K562 (cell line): ENCODE results near the gene C19orf67. TPM values are rescaled to one million over a fixed set of nuclear protein-coding genes. Genes with fewer than 3 reads are reported as not detected.

ENCODE experiments used
- ASH1L ChIP-seq: fragments of 450-650 bp; IDR thresholded peaks from 2 replicates; pipeline ENCODE4 v1.6.1; 2018; ENCODE audit warnings: borderline replicate concordance, mild to moderate bottlenecking, low read depth; ENCODE audit not compliant: partially characterized antibody
- BCOR ChIP-seq: fragments of 450-650 bp; IDR thresholded peaks from 2 replicates; pipeline ENCODE4 v1.6.1; 2016
- CAMTA2 ChIP-seq: fragments of 250-450 bp; sonication (Bioruptor Pico); conservative IDR thresholded peaks from 2 replicates; pipeline ENCODE4 v1.5.1; 2022
- ELF2 ChIP-seq: fragments of 250-450 bp; sonication (Bioruptor Pico); IDR thresholded peaks from 2 replicates; pipeline ENCODE4 v1.5.0; 2021; ENCODE audit warnings: mild to moderate bottlenecking
- EP400 ChIP-seq: fragments of 450-650 bp; IDR thresholded peaks from 2 replicates; pipeline ENCODE4 v1.6.1; 2017; ENCODE audit warnings: antibody characterized with exemption, mild to moderate bottlenecking, moderate library complexity
- FOXJ3 ChIP-seq: sonication (generic); formaldehyde crosslinking; IDR thresholded peaks from 2 replicates; pipeline ENCODE4 v1.4.0; 2020; ENCODE audit warnings: mild to moderate bottlenecking, missing genetic modification reagents
- POU5F1 ChIP-seq: fragments of 150-350 bp; IDR thresholded peaks from 2 replicates; pipeline ENCODE4 v1.6.1; 2014; ENCODE audit warnings: borderline replicate concordance, low read length, low read depth, mild to moderate bottlenecking; ENCODE audit not compliant: partially characterized antibody
- RBBP5 ChIP-seq: fragments of 200-600 bp; sonication (generic); IDR thresholded peaks from 2 replicates; pipeline ENCODE4 v1.6.1; 2012; ENCODE audit warnings: borderline replicate concordance, mild to moderate bottlenecking, low read length, control low read depth, inconsistent platforms; ENCODE audit not compliant: insufficient read depth, poor library complexity, severe bottlenecking
- ZEB2 ChIP-seq: fragments of 450-650 bp; IDR thresholded peaks from 2 replicates; pipeline ENCODE4 v1.6.1; 2016
- ZFP30 ChIP-seq: fragments of 250-450 bp; sonication (Bioruptor Pico); IDR thresholded peaks from 2 replicates; pipeline ENCODE4 v1.8.0; 2022; ENCODE audit warnings: moderate library complexity, mild to moderate bottlenecking, inconsistent platforms, borderline replicate concordance
- ZNF143 ChIP-seq: sonication (generic); formaldehyde crosslinking; IDR thresholded peaks from 2 replicates; pipeline ENCODE4 v1.9.0; 2022; ENCODE audit warnings: mild to moderate bottlenecking, missing genetic modification reagents
- ZNF197 ChIP-seq: fragments of 200-800 bp; sonication (Bioruptor generic); IDR thresholded peaks from 2 replicates; pipeline ENCODE4 v1.6.1; 2016; ENCODE audit warnings: low read depth, missing genetic modification characterization, missing compliant biosample characterization
- ZNF23 ChIP-seq: fragments of 250-450 bp; sonication (Bioruptor Pico); IDR thresholded peaks from 2 replicates; pipeline ENCODE4 v1.4.0; 2020; ENCODE audit warnings: mild to moderate bottlenecking
- ZNF384 ChIP-seq: IDR thresholded peaks from 2 replicates; pipeline ENCODE4 v1.6.1; 2012; ENCODE audit warnings: low read depth, low read length, improper control_type of control experiment
- polyA plus RNA-seq, 8 experiments: library from polyadenylated mRNA; depleted of rRNA in 4 of 8; stranded (reverse) in 5 of 8; unstranded in 3 of 8; fragments of >200 nt; fragmentation: Nextera tagmentation in 2 of 8; fragmentation: Illumina TruSeq in 1 of 8; extraction: Ambion mirVana in 2 of 8; extraction: Trizol in 1 of 8; gene quantifications; 2 replicates each; pipeline versions ENCODE4 v1.2.1 to v1.2.3, GENCODE V29; 2011 to 2014; ENCODE audit warnings: inconsistent platforms in 1 of 8, missing spikeins in 1 of 8
- total RNA-seq, 7 experiments: library from RNA; depleted of rRNA in 6 of 7; stranded (reverse); fragments of >200 nt in 6 of 7; fragmentation: Illumina TruSeq in 2 of 7; extraction: Trizol in 2 of 7; gene quantifications; 2 replicates each; pipeline versions ENCODE4 v1.2.1 to v1.2.3, GENCODE V29; 2011 to 2021; ENCODE audit warnings: low replicate concordance in 1 of 7
- TF ChIP-seq, protein P1 (sequence below): fragments of 250-450 bp; sonication (Bioruptor Pico); IDR thresholded peaks from 2 replicates; pipeline ENCODE4 v1.8.0; 2021; ENCODE audit warnings: moderate library complexity, mild to moderate bottlenecking, inconsistent platforms
- TF ChIP-seq, protein P2 (sequence below): sonication (generic); formaldehyde crosslinking; IDR thresholded peaks from 2 replicates; pipeline ENCODE4 v1.8.0; 2023; ENCODE audit warnings: mild to moderate bottlenecking, missing genetic modification reagents
- TF ChIP-seq, protein P3 (sequence below): IDR thresholded peaks from 2 replicates; pipeline ENCODE4 v1.6.1; 2011; ENCODE audit warnings: borderline replicate concordance, low read depth, mild to moderate bottlenecking, moderate library complexity, low read length; ENCODE audit not compliant: insufficient read depth, poor library complexity, severe bottlenecking
- TF ChIP-seq, protein P4 (sequence below): sonication (generic); formaldehyde crosslinking; IDR thresholded peaks from 2 replicates; pipeline ENCODE4 v1.8.0; 2022; ENCODE audit warnings: mild to moderate bottlenecking, missing genetic modification reagents
- TF ChIP-seq, protein P5 (sequence below): sonication (generic); formaldehyde crosslinking; IDR thresholded peaks from 2 replicates; pipeline ENCODE4 v1.8.0; 2022; ENCODE audit warnings: mild to moderate bottlenecking, missing genetic modification reagents, borderline replicate concordance
- TF ChIP-seq, protein P6 (sequence below): fragments of 450-650 bp; IDR thresholded peaks from 2 replicates; pipeline ENCODE4 v1.6.1; 2016

The C19orf67 gene
- total and polyA plus RNA-seq, 9 of the 15 experiments (the other 6 are each of a cell fraction or from before 2014, with no cell fraction given): 0.29 to 1.8 (median 0.51) TPM; not detected in 3

DNA sequence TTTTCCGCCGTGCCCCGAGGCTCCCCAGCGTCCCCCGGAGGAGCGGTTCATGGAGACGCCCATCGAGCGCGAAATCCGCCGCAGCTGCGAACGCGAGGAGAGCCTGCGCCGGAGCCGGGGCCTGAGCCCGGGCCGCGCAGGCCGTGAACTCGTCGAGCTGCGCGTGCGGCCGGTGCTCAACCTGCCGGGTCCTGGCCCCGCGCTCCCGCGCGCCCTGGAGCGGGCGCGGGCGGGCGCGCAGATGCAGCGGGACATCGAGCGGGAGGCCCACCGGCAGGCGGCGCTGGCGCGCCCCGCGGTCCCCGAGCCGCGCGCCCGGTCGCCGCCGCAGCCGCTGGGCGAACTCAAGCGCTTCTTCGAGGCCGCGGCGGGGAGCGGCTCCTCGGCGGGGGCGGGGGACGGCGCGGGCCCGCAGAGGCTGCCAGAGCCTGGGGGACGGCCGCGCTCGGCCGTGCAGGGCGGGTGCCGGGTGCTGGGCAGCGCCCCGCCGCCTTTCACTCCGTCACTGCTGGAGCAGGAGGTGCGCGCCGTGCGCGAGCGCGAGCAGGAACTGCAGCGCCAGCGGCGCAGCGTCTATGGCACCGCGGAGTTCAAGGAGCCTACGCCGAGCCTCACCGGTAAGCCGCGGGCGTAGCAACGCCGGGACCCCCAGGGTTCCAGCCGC lies 12.2 kb downstream of the C19orf67 start (continued):
- TF ChIP-seq, protein P1, sequence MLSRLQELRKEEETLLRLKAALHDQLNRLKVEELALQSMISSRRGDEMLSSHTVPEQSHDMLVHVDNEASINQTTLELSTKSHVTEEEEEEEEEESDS: no peak
- TF ChIP-seq ZFP30 (CRISPR knock-in tag): no peak
- TF ChIP-seq, protein P2, sequence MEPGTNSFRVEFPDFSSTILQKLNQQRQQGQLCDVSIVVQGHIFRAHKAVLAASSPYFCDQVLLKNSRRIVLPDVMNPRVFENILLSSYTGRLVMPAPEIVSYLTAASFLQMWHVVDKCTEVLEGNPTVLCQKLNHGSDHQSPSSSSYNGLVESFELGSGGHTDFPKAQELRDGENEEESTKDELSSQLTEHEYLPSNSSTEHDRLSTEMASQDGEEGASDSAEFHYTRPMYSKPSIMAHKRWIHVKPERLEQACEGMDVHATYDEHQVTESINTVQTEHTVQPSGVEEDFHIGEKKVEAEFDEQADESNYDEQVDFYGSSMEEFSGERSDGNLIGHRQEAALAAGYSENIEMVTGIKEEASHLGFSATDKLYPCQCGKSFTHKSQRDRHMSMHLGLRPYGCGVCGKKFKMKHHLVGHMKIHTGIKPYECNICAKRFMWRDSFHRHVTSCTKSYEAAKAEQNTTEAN: no peak
- no peak for TF ChIP-seq ASH1L
- no peak for TF ChIP-seq ZNF384
- no peak for TF ChIP-seq ZNF197 (CRISPR knock-in tag)
- no peak for TF ChIP-seq EP400
- TF ChIP-seq, protein P3, sequence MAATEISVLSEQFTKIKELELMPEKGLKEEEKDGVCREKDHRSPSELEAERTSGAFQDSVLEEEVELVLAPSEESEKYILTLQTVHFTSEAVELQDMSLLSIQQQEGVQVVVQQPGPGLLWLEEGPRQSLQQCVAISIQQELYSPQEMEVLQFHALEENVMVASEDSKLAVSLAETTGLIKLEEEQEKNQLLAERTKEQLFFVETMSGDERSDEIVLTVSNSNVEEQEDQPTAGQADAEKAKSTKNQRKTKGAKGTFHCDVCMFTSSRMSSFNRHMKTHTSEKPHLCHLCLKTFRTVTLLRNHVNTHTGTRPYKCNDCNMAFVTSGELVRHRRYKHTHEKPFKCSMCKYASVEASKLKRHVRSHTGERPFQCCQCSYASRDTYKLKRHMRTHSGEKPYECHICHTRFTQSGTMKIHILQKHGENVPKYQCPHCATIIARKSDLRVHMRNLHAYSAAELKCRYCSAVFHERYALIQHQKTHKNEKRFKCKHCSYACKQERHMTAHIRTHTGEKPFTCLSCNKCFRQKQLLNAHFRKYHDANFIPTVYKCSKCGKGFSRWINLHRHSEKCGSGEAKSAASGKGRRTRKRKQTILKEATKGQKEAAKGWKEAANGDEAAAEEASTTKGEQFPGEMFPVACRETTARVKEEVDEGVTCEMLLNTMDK: peak; percentile 64
- peak; percentile 28; the same call in 1 of the 2 replicates for TF ChIP-seq ELF2 (CRISPR knock-in tag)
- no peak for TF ChIP-seq CAMTA2 (CRISPR knock-in tag)
- TF ChIP-seq, protein P4, sequence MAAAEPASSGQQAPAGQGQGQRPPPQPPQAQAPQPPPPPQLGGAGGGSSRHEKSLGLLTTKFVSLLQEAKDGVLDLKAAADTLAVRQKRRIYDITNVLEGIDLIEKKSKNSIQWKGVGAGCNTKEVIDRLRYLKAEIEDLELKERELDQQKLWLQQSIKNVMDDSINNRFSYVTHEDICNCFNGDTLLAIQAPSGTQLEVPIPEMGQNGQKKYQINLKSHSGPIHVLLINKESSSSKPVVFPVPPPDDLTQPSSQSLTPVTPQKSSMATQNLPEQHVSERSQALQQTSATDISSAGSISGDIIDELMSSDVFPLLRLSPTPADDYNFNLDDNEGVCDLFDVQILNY: no peak
- TF ChIP-seq, protein P5, sequence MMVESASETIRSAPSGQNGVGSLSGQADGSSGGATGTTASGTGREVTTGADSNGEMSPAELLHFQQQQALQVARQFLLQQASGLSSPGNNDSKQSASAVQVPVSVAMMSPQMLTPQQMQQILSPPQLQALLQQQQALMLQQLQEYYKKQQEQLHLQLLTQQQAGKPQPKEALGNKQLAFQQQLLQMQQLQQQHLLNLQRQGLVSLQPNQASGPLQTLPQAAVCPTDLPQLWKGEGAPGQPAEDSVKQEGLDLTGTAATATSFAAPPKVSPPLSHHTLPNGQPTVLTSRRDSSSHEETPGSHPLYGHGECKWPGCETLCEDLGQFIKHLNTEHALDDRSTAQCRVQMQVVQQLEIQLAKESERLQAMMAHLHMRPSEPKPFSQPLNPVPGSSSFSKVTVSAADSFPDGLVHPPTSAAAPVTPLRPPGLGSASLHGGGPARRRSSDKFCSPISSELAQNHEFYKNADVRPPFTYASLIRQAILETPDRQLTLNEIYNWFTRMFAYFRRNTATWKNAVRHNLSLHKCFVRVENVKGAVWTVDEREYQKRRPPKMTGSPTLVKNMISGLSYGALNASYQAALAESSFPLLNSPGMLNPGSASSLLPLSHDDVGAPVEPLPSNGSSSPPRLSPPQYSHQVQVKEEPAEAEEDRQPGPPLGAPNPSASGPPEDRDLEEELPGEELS (CRISPR knock-in tag): no peak
- TF ChIP-seq POU5F1: no peak
- TF ChIP-seq, protein P6, sequence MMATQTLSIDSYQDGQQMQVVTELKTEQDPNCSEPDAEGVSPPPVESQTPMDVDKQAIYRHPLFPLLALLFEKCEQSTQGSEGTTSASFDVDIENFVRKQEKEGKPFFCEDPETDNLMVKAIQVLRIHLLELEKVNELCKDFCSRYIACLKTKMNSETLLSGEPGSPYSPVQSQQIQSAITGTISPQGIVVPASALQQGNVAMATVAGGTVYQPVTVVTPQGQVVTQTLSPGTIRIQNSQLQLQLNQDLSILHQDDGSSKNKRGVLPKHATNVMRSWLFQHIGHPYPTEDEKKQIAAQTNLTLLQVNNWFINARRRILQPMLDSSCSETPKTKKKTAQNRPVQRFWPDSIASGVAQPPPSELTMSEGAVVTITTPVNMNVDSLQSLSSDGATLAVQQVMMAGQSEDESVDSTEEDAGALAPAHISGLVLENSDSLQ: no peak
- TF ChIP-seq ZNF23: no peak
- TF ChIP-seq ZEB2: no peak
- no peak for TF ChIP-seq FOXJ3 (CRISPR knock-in tag)
- no peak for TF ChIP-seq ZNF143 (CRISPR knock-in tag)
- no peak for TF ChIP-seq BCOR
- peak; percentile 44 for TF ChIP-seq RBBP5
